K562 (cell line): ENCODE measurements around the gene TRIM32. TPM values are rescaled to one million over a fixed set of nuclear protein-coding genes. Genes with fewer than 3 reads are reported as not detected.

ENCODE experiments used
- ATAC-seq: fragments of 200-7000 bp; cut with Tn5 transposase; 3 replicates; pipeline ENCODE4 v1.9.1; 2020; ENCODE audit warnings: moderate library complexity
- BruUV-seq: library from RNA; stranded (reverse); fragments of 400-500 nt; replicated peaks from 2 replicates; lab custom pipeline; 2021; lab: Mats Ljungman, UMichigan
- CTCF ChIA-PET: fragments of 300-600 bp; formaldehyde crosslinking; extraction: SDS; loops from one replicate; lab custom pipeline; 2021; ENCODE audit warnings: low intra/inter-chr PET ratio; lab: Yijun Ruan, JAX
- POLR2A ChIA-PET: fragments of 300-600, 350-650 bp; sonication (Branson Sonifier 250); formaldehyde crosslinking; extraction: SDS; loops from one replicate; lab custom pipeline; 2021; ENCODE audit warnings: antibody characterized with exemption, inconsistent platforms; lab: Yijun Ruan, JAX
- DNase-seq, 4 experiments: peaks; one replicate each; pipeline versions ENCODE4 v3.0.0 to v3.0.0-alpha.2; 2011 to 2018; ENCODE audit warnings: low spot score in 3 of 4, mixed read lengths in 3 of 4; ENCODE audit errors: extremely low read depth in 1 of 4
- FAIRE-seq: peaks from 2 replicates; lab custom pipeline; 2011; peaks lifted over from hg19 to GRCh38; lab: Jason Lieb, UNC
- H2AFZ ChIP-seq: 2 replicates; pipeline ENCODE4 v1.6.0; 2011; ENCODE audit warnings: low read depth, low read length, control low read depth, inconsistent platforms
- H3K27ac ChIP-seq: fragments of 200-600 bp; 3 replicates; pipeline ENCODE4 v1.8.0; 2011; ENCODE audit warnings: low read depth, mild to moderate bottlenecking, control low read depth, inconsistent platforms, low read length, moderate library complexity, mixed read lengths; ENCODE audit errors: extremely low read depth
- H3K27me3 ChIP-seq, 2 experiments: fragments of 300-600 bp in 1 of 2; 2 replicates in 1 of 2; 3 replicates in 1 of 2; pipeline versions ENCODE4 v1.6.0 to v1.8.0; 2011; ENCODE audit warnings: inconsistent platforms in 2 of 2, low read length in 2 of 2, mild to moderate bottlenecking in 1 of 2, mixed read lengths in 1 of 2, moderate library complexity in 1 of 2; ENCODE audit not compliant: control insufficient read depth in 2 of 2, insufficient read depth in 2 of 2
- H3K36me3 ChIP-seq: fragments of 300-600 bp; 3 replicates; pipeline ENCODE4 v1.8.0; 2011; ENCODE audit warnings: mild to moderate bottlenecking, low read length, inconsistent platforms; ENCODE audit not compliant: control insufficient read depth, insufficient read depth
- H3K4me1 ChIP-seq, 2 experiments: fragments of 200-600 bp in 1 of 2; replicated peaks in 1 of 2; 2 replicates in 1 of 2; 3 replicates in 1 of 2; pipeline versions ENCODE4 v1.5.1 to v1.8.0; 2011; ENCODE audit warnings: inconsistent platforms in 2 of 2, low read length in 2 of 2, mild to moderate bottlenecking in 1 of 2, mixed read lengths in 1 of 2, moderate library complexity in 1 of 2; ENCODE audit not compliant: control insufficient read depth in 2 of 2, insufficient read depth in 2 of 2
- H3K4me2 ChIP-seq: 2 replicates; pipeline ENCODE4 v1.6.1; 2011; ENCODE audit warnings: low read length, control low read depth, inconsistent platforms, mixed read lengths; ENCODE audit not compliant: insufficient read depth
- H3K4me3 ChIP-seq: fragments of 200-600 bp; sonication (generic), shearing (Covaris generic); 2 replicates; pipeline ENCODE4 v1.5.1; 2016; ENCODE audit warnings: control low read depth, inconsistent platforms
- H3K79me2 ChIP-seq: fragments of 200-600 bp; 3 replicates; pipeline ENCODE4 v1.8.0; 2011; ENCODE audit warnings: low read length, inconsistent platforms; ENCODE audit not compliant: control insufficient read depth, insufficient read depth
- H3K9ac ChIP-seq, 2 experiments: 2 replicates each; pipeline versions ENCODE4 v1.6.0 to v1.6.1; 2011; ENCODE audit warnings: low read depth in 2 of 2, low read length in 2 of 2, control low read depth in 1 of 2, inconsistent platforms in 1 of 2, mild to moderate bottlenecking in 1 of 2, mixed read lengths in 1 of 2; ENCODE audit not compliant: insufficient read depth in 1 of 2
- H3K9me1 ChIP-seq: one replicate; pipeline ENCODE4 v1.6.0; 2011; ENCODE audit warnings: inconsistent platforms, mild to moderate bottlenecking, low read length, moderate library complexity; ENCODE audit not compliant: control insufficient read depth, insufficient read depth
- H3K9me3 ChIP-seq: replicated peaks from 2 replicates; pipeline ENCODE4 v1.5.1; 2011; ENCODE audit warnings: low read depth, low read length, inconsistent platforms; ENCODE audit not compliant: control insufficient read depth, insufficient read depth
- H4K20me1 ChIP-seq: replicated peaks from 2 replicates; pipeline ENCODE4 v1.6.1; 2011; ENCODE audit warnings: low read length, inconsistent platforms, mixed read lengths; ENCODE audit not compliant: control insufficient read depth, insufficient read depth
- GATAD2B ChIP-seq: fragments of 450-650 bp; IDR thresholded peaks from 2 replicates; pipeline ENCODE4 v1.6.1; 2017; ENCODE audit warnings: mild to moderate bottlenecking, borderline replicate concordance
- GTF2E2 ChIP-seq: fragments of 200-800 bp; sonication (Bioruptor generic); IDR thresholded peaks from 2 replicates; pipeline ENCODE4 v1.6.1; 2016; ENCODE audit warnings: missing genetic modification characterization, missing compliant biosample characterization
- NEUROD1 ChIP-seq: fragments of 150-350 bp; IDR thresholded peaks from 2 replicates; pipeline ENCODE4 v1.6.1; 2014; ENCODE audit warnings: borderline replicate concordance, low read length, low read depth; ENCODE audit not compliant: partially characterized antibody
- POLR2A ChIP-seq: fragments of 450-650 bp; conservative IDR thresholded peaks from 2 replicates; pipeline ENCODE4 v1.6.1; 2016
- RFX1 ChIP-seq: fragments of 450-650 bp; IDR thresholded peaks from 2 replicates; pipeline ENCODE4 v1.6.1; 2016; ENCODE audit warnings: mild to moderate bottlenecking, moderate library complexity
- SP1 ChIP-seq: sonication (generic); formaldehyde crosslinking; IDR thresholded peaks from 2 replicates; pipeline ENCODE4 v1.8.1; 2022; ENCODE audit warnings: mild to moderate bottlenecking, missing genetic modification reagents
- SREBF1 ChIP-seq: fragments of 150-350 bp; IDR thresholded peaks from 2 replicates; pipeline ENCODE4 v1.6.1; 2014; ENCODE audit warnings: antibody characterized with exemption, low read depth, low read length, borderline replicate concordance
- TCF3 ChIP-seq: sonication (generic); formaldehyde crosslinking; IDR thresholded peaks from 2 replicates; pipeline ENCODE4 v1.4.0; 2020; ENCODE audit warnings: mild to moderate bottlenecking, missing genetic modification reagents
- ZNF644 ChIP-seq: fragments of 200-800 bp; sonication (Bioruptor generic); IDR thresholded peaks from 2 replicates; pipeline ENCODE4 v1.6.1; 2016; ENCODE audit warnings: low read depth, missing genetic modification characterization, missing compliant biosample characterization
- WGBS: fragments of 100-300 bp; shearing (Covaris generic); methylation state at CpG from one replicate; pipeline ENCODE4 v1.1.6; 2016; ENCODE audit warnings: low coverage, mixed read lengths; ENCODE audit not compliant: insufficient coverage; ENCODE audit errors: missing lambda C conversion rate; 5-methylcytosine and 5-hydroxymethylcytosine counted together
- in situ Hi-C: fragments of 300-500 bp; cut with MboI; formaldehyde crosslinking; loops from 4 replicates; pipeline ENCODE4 v1.15.0; 2018; ENCODE audit warnings: inconsistent platforms, mixed read lengths
- intact Hi-C: fragments of 100-400 bp; cut with micrococcal nuclease; formaldehyde crosslinking; loops from 2 replicates; pipeline ENCODE4 v1.14.2; 2022
- polyA plus RNA-seq, 8 experiments: library from polyadenylated mRNA; depleted of rRNA in 4 of 8; stranded (reverse) in 5 of 8; unstranded in 3 of 8; fragments of >200 nt; fragmentation: Nextera tagmentation in 2 of 8; fragmentation: Illumina TruSeq in 1 of 8; extraction: Ambion mirVana in 2 of 8; extraction: Trizol in 1 of 8; gene quantifications; 2 replicates each; pipeline versions ENCODE4 v1.2.1 to v1.2.3, GENCODE V29; 2011 to 2014; ENCODE audit warnings: inconsistent platforms in 1 of 8, missing spikeins in 1 of 8
- total RNA-seq, 7 experiments: library from RNA; depleted of rRNA in 6 of 7; stranded (reverse); fragments of >200 nt in 6 of 7; fragmentation: Illumina TruSeq in 2 of 7; extraction: Trizol in 2 of 7; gene quantifications; 2 replicates each; pipeline versions ENCODE4 v1.2.1 to v1.2.3, GENCODE V29; 2011 to 2021; ENCODE audit warnings: low replicate concordance in 1 of 7
- TF ChIP-seq, protein P1 (sequence below): fragments of 450-650 bp; formaldehyde crosslinking; IDR thresholded peaks from 2 replicates; pipeline ENCODE4 v1.4.0; 2022; ENCODE audit warnings: missing genetic modification characterization
- TF ChIP-seq, protein P2 (sequence below): sonication (generic); formaldehyde crosslinking; IDR thresholded peaks from 2 replicates; pipeline ENCODE4 v1.8.0; 2022; ENCODE audit warnings: missing genetic modification reagents, mild to moderate bottlenecking, moderate library complexity, borderline replicate concordance
- TF ChIP-seq, protein P3 (sequence below): fragments of 250-450 bp; sonication (Bioruptor Pico); IDR thresholded peaks from 2 replicates; pipeline ENCODE4 v1.8.0; 2021; ENCODE audit warnings: moderate library complexity, mild to moderate bottlenecking, inconsistent platforms
- TF ChIP-seq, protein P4 (sequence below), 2 experiments: IDR thresholded peaks in 1 of 2; conservative IDR thresholded peaks in 1 of 2; 2 replicates each; pipeline ENCODE4 v1.6.1; 2016; ENCODE audit warnings: low read depth in 2 of 2, mild to moderate bottlenecking in 1 of 2, missing compliant biosample characterization in 1 of 2, missing genetic modification characterization in 1 of 2, moderate library complexity in 1 of 2

Gene TRIM32
- total and polyA plus RNA-seq, 9 of the 15 experiments (the other 6 are each of a cell fraction or from before 2014, with no cell fraction given) = 3.5 to 9.4 (median 5.9) TPM

DNA sequence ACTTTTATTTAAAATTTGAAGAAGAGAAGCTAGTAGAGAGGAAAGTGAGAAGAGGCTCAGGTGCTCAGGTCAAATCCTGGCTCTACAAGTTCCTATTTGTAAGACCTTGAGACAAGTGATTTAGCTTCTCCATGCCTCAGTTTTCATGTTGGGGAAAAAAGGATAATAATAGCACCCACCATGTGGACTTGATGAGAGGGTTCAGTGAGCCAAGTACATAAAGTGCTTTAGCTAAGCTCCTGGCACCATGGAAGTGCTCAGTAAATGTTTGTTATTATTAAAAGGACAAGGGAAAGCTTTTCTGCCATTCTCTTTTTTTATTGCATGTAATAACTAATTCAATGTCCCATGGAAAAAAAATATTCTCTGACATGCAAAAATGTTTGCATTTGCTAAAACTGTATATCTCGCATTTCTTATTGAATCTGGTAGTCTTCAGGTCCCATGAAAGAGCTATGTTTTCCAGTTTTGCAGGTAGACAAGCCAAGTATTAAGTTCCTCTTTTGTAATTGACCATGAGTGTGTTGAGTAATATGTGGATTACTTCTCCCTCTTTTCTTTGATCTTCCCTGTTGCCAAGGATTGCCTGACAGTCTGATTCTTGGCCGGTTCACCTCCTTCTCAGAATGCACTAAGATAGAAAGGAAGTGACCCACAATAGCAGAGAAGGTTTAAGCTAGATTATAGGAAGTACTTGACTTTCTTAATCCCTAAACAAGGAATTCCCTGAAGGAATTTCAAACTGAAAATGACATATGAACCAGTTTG lies 45.6 kb upstream of the TRIM32 start (continued):
- TF ChIP-seq, protein P1, sequence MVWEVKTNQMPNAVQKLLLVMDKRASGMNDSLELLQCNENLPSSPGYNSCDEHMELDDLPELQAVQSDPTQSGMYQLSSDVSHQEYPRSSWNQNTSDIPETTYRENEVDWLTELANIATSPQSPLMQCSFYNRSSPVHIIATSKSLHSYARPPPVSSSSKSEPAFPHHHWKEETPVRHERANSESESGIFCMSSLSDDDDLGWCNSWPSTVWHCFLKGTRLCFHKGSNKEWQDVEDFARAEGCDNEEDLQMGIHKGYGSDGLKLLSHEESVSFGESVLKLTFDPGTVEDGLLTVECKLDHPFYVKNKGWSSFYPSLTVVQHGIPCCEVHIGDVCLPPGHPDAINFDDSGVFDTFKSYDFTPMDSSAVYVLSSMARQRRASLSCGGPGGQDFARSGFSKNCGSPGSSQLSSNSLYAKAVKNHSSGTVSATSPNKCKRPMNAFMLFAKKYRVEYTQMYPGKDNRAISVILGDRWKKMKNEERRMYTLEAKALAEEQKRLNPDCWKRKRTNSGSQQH (CRISPR knock-in tag) = no peak
- TF ChIP-seq, protein P2, sequence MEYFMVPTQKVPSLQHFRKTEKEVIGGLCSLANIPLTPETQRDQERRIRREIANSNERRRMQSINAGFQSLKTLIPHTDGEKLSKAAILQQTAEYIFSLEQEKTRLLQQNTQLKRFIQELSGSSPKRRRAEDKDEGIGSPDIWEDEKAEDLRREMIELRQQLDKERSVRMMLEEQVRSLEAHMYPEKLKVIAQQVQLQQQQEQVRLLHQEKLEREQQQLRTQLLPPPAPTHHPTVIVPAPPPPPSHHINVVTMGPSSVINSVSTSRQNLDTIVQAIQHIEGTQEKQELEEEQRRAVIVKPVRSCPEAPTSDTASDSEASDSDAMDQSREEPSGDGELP (CRISPR knock-in tag) = no peak
- TF ChIP-seq ZNF644 = no peak
- TF ChIP-seq, protein P3, sequence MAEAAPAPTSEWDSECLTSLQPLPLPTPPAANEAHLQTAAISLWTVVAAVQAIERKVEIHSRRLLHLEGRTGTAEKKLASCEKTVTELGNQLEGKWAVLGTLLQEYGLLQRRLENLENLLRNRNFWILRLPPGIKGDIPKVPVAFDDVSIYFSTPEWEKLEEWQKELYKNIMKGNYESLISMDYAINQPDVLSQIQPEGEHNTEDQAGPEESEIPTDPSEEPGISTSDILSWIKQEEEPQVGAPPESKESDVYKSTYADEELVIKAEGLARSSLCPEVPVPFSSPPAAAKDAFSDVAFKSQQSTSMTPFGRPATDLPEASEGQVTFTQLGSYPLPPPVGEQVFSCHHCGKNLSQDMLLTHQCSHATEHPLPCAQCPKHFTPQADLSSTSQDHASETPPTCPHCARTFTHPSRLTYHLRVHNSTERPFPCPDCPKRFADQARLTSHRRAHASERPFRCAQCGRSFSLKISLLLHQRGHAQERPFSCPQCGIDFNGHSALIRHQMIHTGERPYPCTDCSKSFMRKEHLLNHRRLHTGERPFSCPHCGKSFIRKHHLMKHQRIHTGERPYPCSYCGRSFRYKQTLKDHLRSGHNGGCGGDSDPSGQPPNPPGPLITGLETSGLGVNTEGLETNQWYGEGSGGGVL (CRISPR knock-in tag) = no peak

DNA sequence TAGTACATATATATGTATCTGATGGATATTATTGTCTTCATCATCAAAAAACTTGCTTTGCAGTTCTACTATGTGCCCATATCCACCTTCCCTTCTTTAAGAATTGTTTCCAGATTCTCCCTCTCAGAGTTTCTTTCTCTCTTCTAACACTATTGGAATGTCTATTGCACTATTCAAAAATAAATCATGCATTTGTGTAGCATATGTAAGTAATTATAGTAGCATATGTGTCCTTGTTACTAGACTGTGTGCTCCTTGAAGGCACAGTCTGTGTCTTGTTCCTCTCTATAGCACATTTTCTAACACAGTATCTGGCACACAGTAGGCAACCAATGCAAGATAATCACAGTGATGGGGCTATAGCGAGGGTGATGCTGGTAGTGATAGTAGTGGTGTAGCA lies 43.4 kb upstream of the TRIM32 start:
- Histone ChIP-seq H3K4me2 (no peak overlapping the region), H3K36me3 (no peaks in the 10 kb centered on the region), H4K20me1 (no peaks in the 10 kb centered on the region), H3K9ac (no peak overlapping the region), H3K27me3 (no peaks in the 10 kb centered on the region), H3K4me3 (no peak overlapping the region), H3K9me1 (no peaks in the 10 kb centered on the region), H2AFZ (no peak overlapping the region), H3K27ac (no peak overlapping the region), H3K9me3 (no peaks in the 10 kb centered on the region), H3K4me1 (no peaks in the 10 kb centered on the region), H3K79me2 (no peaks in the 10 kb centered on the region)
- ChIA-PET POLR2A (interaction anchor here (0.8 kb wide), 1 partner anchor 1237 kb away, joined by 4 read pairs; no protein-coding TSS in a partner anchor), CTCF (no interaction called here)
- ATAC-seq (no peak), DNase-seq (no peak), FAIRE-seq (no peak)
- in situ Hi-C loops (no loop called here), intact Hi-C loops (no loop called here)
- 0% methylated on average over 1 of the region's 1 CpG for WGBS
- no TSS peak for BruUV-seq
- no peak for TF ChIP-seq RFX1
- no peak for TF ChIP-seq SREBF1
- TF ChIP-seq SP1 = no peak
- TF ChIP-seq POLR2A = no peak
- TF ChIP-seq, protein P4, sequence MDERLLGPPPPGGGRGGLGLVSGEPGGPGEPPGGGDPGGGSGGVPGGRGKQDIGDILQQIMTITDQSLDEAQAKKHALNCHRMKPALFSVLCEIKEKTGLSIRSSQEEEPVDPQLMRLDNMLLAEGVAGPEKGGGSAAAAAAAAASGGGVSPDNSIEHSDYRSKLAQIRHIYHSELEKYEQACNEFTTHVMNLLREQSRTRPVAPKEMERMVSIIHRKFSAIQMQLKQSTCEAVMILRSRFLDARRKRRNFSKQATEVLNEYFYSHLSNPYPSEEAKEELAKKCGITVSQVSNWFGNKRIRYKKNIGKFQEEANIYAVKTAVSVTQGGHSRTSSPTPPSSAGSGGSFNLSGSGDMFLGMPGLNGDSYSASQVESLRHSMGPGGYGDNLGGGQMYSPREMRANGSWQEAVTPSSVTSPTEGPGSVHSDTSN (CRISPR knock-in tag; IDR thresholded peaks at IDR 0.05; ENCODE audit: low read depth) = no peak
- TF ChIP-seq, protein P4 (tag; conservative IDR thresholded peaks at IDR 0.05; ENCODE audit: low read depth) = no peak
- no peak for TF ChIP-seq NEUROD1
- TF ChIP-seq GTF2E2 (tag) = no peak
- no peak for TF ChIP-seq GATAD2B
- TF ChIP-seq TCF3 (CRISPR knock-in tag) = no peak
